ENCODE results near the gene RASSF1. TPM values are rescaled to one million over a fixed set of nuclear protein-coding genes. Genes with fewer than 3 reads are reported as not detected.

Gene RASSF1
- polyA plus RNA-seq, 2 of the 4 experiments (the other 2 are of a cell fraction): 14.4 to 15.4 TPM

GRCh38 chr3:50326182-50326541 lies 14.5 kb downstream of the RASSF1 start:
- CTCF ChIA-PET: interaction anchor here (1.2 kb wide), 1 partner anchor 27 kb away, joined by 3 read pairs; the partner anchor contains the start of genes HYAL3 and NAA80
- no peak overlapping the region for H3K4me2 ChIP-seq
- no peak for FAIRE-seq
- DNase-seq (ENCODE audit: low read depth in 1 of 2, low spot score in 1 of 2): no peak
- no peaks in the 10 kb centered on the region for H3K9me3 ChIP-seq
- no peak for ATAC-seq
- no peak overlapping the region for H3K27ac ChIP-seq
- POLR2A ChIA-PET: no interaction called here
- TF ChIP-seq RARB (CRISPR knock-in tag; IDR thresholded peaks at IDR 0.05) (no peak), MYC (IDR thresholded peaks at IDR 0.05; ENCODE audit: borderline replicate concordance, low read length) (no peak), ZC3H11A (IDR thresholded peaks at IDR 0.05) (no peak), MAZ (IDR thresholded peaks at IDR 0.05; ENCODE audit: borderline replicate concordance, low read depth, low read length) (no peak), HOXB5 (CRISPR knock-in tag; IDR thresholded peaks at IDR 0.05) (no peak), ESRRA (IDR thresholded peaks at IDR 0.05; ENCODE audit: borderline replicate concordance, low read length) (no peak), SREBF2 (IDR thresholded peaks at IDR 0.05) (no peak), MAFK (IDR thresholded peaks at IDR 0.05; ENCODE audit: partially characterized antibody) (no peak), RNF2 (IDR thresholded peaks at IDR 0.05; ENCODE audit: borderline replicate concordance, low read depth) (no peak), NPAS2 (CRISPR knock-in tag; IDR thresholded peaks at IDR 0.05; ENCODE audit: borderline replicate concordance) (no peak), ZFP36 (IDR thresholded peaks at IDR 0.05; ENCODE audit: borderline replicate concordance, partially characterized antibody) (no peak), ZNF302 (CRISPR knock-in tag; IDR thresholded peaks at IDR 0.05) (no peak), ATOH8 (CRISPR knock-in tag; IDR thresholded peaks at IDR 0.05; ENCODE audit: low read depth) (no peak), FOSB (CRISPR knock-in tag; IDR thresholded peaks at IDR 0.05) (no peak), PHF8 (IDR thresholded peaks at IDR 0.05; ENCODE audit: borderline replicate concordance, low read depth) (no peak), E2F6 (IDR thresholded peaks at IDR 0.05; ENCODE audit: borderline replicate concordance, low read depth) (no peak), ZSCAN20 (CRISPR knock-in tag; IDR thresholded peaks at IDR 0.05) (no peak)
- 95% methylated on average over 8 of the region's 8 CpGs for WGBS (ENCODE audit: missing lambda C conversion rate)
- no peak overlapping the region for H3K4me3 ChIP-seq
- peaks cover 21% of the 10 kb centered on the region for H3K4me1 ChIP-seq

- Histone ChIP-seq H3K4me1 (peaks cover 21% of the 10 kb centered on the region), H3K4me3 (no peak overlapping the region), H3K27ac (no peak overlapping the region), H3K4me2 (no peak overlapping the region), H3K9me3 (no peaks in the 10 kb centered on the region)
- DNase-seq (ENCODE audit: low read depth in 1 of 2, low spot score in 1 of 2) (no peak), ATAC-seq (no peak), FAIRE-seq (no peak)
- WGBS (ENCODE audit: missing lambda C conversion rate): 80% methylated on average over 11 of the region's 11 CpGs
- ChIA-PET POLR2A (no interaction called here), CTCF (interaction anchor here (1.1 to 5.1 kb wide), 6 partner anchors 9 to 131 kb away, joined by 3 to 56 read pairs (median 8); partner anchors contain the start of genes GNAI2, HYAL3 and NAA80)
- TF ChIP-seq CHD2 (IDR thresholded peaks at IDR 0.05; ENCODE audit: low read length, partially characterized antibody) (no peak), ZSCAN20 (CRISPR knock-in tag; IDR thresholded peaks at IDR 0.05) (no peak), EHMT2 (IDR thresholded peaks at IDR 0.05; ENCODE audit: low read depth) (no peak), SREBF2 (IDR thresholded peaks at IDR 0.05) (no peak), HOXA7 (CRISPR knock-in tag; IDR thresholded peaks at IDR 0.05) (no peak), MAX (IDR thresholded peaks at IDR 0.05) (no peak), ZNF302 (CRISPR knock-in tag; IDR thresholded peaks at IDR 0.05) (no peak), JUN (IDR thresholded peaks at IDR 0.05) (no peak)
These were observed 15.0 kb downstream of the RASSF1 start for GRCh38 chr3:50325497-50326181.

- 100% methylated on average over 1 of the region's 2 CpGs for WGBS (ENCODE audit: missing lambda C conversion rate)
- no peaks in the 10 kb centered on the region for H3K9me3 ChIP-seq
- CTCF ChIA-PET: interaction anchor here (0.6 to 5.1 kb wide), 16 partner anchors 10 to 131 kb away, joined by 3 to 56 read pairs (median 7); partner anchors contain the start of genes GNAI2, HYAL1, HYAL3 and IFRD2
- POLR2A ChIA-PET: interaction anchor here (1.0 kb wide), 1 partner anchor 44 kb away, joined by 7 read pairs; no protein-coding TSS in a partner anchor
- DNase-seq (ENCODE audit: low read depth in 1 of 2, low spot score in 1 of 2) (no peak), FAIRE-seq (no peak), ATAC-seq (no peak)
- H3K27ac ChIP-seq: no peak overlapping the region
- no peak for TF ChIP-seq HOXB5 (CRISPR knock-in tag; IDR thresholded peaks at IDR 0.05)
- TF ChIP-seq KDM1A (IDR thresholded peaks at IDR 0.05; ENCODE audit: low read depth): no peak
- TF ChIP-seq CBX2 (IDR thresholded peaks at IDR 0.05; ENCODE audit: borderline replicate concordance, low read depth): no peak
- no peak for TF ChIP-seq NR3C1 (IDR thresholded peaks at IDR 0.05)
- no peak for TF ChIP-seq RNF2 (IDR thresholded peaks at IDR 0.05; ENCODE audit: borderline replicate concordance, low read depth)
- no peak for TF ChIP-seq MYC (IDR thresholded peaks at IDR 0.05; ENCODE audit: borderline replicate concordance, low read length)
- peaks cover 25% of the 10 kb centered on the region for H3K4me1 ChIP-seq
- H3K4me3 ChIP-seq: no peak overlapping the region
- no peak overlapping the region for H3K4me2 ChIP-seq
These were observed 15.5 kb downstream of the RASSF1 start for GRCh38 chr3:50325113-50325480.
